GM10266 (cell line): ENCODE data around the gene SDK1.

Experiments used
- DNase-seq: peaks from one replicate; pipeline ENCODE4 v3.0.0; 2012; ENCODE audit errors: extremely low spot score
- CTCF ChIP-seq: IDR thresholded peaks from 2 replicates; pipeline ENCODE4 v1.5.1; 2012; ENCODE audit warnings: mild to moderate bottlenecking, low read depth; ENCODE audit not compliant: control insufficient read depth, insufficient read depth; ENCODE audit errors: missing control alignments

Gene SDK1

GRCh38 chr7:4273566-4274230, 972.6 kb downstream of the SDK1 start:
- TF ChIP-seq CTCF, result no peak

DNA sequence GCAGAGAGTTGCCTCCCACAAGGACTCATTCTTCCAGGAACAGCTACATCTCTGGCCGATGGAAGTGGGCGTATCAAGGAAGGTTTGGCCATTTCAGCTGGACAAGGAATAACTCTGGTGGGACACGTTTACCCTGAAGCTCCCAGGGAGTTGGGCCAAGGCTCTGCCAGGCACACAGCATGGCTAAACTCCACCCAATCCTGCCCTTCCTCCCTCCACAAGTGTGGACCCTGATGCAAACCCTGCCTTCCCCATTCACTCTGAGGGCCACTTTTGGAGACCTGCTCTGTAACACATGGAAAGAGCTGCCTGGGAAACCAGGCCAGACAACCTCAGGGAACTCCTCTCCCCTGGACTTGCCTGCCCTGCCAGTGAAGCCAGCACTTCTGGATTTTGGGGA, 973.2 kb downstream of the SDK1 start:
- TF ChIP-seq CTCF, result no peak
- DNase-seq, result no peak

More at GRCh38 chr7:4273566-4274230, 972.6 kb downstream of the SDK1 start:
- DNase-seq, result no peak

DNA sequence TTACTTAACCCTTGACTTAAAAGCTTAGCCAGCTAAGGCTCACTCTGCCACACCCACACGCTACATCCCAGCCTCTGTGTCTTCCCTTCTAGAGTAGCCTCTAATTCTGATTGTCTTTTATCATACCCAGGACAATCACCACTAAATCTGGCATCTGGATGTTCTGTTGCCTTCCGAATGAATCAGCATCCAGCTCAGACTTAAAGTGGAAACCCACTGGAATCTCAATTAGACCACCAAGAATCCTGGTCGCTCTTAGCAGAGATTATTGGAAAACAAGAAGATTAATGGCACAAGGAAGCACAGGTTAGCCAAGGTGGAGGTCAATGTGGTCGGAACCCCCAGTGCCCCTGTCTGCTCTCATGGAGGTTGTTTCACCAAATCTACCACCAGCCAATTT, 976.9 kb downstream of the SDK1 start:
- no peak for TF ChIP-seq CTCF
- DNase-seq, result no peak

DNA sequence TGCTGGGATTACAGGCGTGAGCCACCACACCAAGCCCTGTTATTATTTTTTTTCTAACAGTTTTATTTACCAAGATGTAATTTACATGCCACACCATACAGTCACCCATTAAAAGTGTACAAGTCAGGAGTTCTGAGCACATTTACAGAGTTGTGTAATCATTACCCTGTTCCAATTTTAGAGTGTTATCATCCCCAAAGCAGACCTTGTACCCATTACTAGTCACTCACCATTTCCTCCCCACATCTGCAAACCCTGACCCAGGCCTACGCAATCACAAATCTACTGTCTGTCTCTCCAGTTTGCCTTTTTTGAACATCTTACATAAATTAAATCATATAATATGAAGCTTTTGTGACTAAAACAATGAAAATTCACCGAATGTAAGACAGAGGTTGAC, 978.2 kb downstream of the SDK1 start:
- DNase-seq, result no peak
- TF ChIP-seq CTCF, result no peak

- DNase-seq, result no peak
- TF ChIP-seq CTCF, result no peak
Measured at GRCh38 chr7:4281231-4281993, 980.4 kb downstream of the SDK1 start.

- DNase-seq, result no peak
- no peak for TF ChIP-seq CTCF
Measured at GRCh38 chr7:4282434-4283223, 981.6 kb downstream of the SDK1 start.
